ENCODE results near the gene NUP214. TPM values are rescaled to one million over a fixed set of nuclear protein-coding genes. Genes with fewer than 3 reads are reported as not detected.

The NUP214 gene
- total and polyA plus RNA-seq, 2 of the 4 experiments (the other 2 are of a cell fraction), result 7.9 to 13.4 TPM

- no peaks in the 10 kb centered on the region for H3K9me3 ChIP-seq (ENCODE audit: control insufficient read depth, insufficient read depth, low read length)
Measured at GRCh38 chr9:131259432-131259898, 134.1 kb downstream of the NUP214 start.

More at GRCh38 chr9:131259432-131259898, 134.1 kb downstream of the NUP214 start:
- Histone ChIP-seq H3K79me1 (ENCODE audit: low read depth in 1 of 2, low read length in 2 of 2) (0 out of 4 replicates have a peak, but pooled peaks cover 0 to 2% of the 10 kb centered on the region in 2 experiments), H2BK5ac (ENCODE audit: low read depth, low read length, poor library complexity, severe bottlenecking) (no peak overlapping the region), H4K91ac (ENCODE audit: insufficient read depth, low read depth, low read length) (no peak overlapping the region), H4K8ac (ENCODE audit: low read depth in 2 of 2, low read length in 2 of 2) (no peak overlapping the region), H3K56ac (ENCODE audit: extremely low read depth, insufficient read depth, low read length) (no peak overlapping the region), H3K18ac (ENCODE audit: low read depth, low read length) (no peak overlapping the region), H2AK9ac (replicated peaks; ENCODE audit: low read depth, low read length, poor library complexity) (no peak overlapping the region), H2AK5ac (ENCODE audit: low read depth, low read length) (no peak overlapping the region), H2BK15ac (ENCODE audit: low read depth, low read length) (no peak overlapping the region), H2BK20ac (ENCODE audit: low read depth, low read length) (no peak overlapping the region), H3K4me1 (ENCODE audit: control insufficient read depth, insufficient read depth, low read length) (peaks cover 10% of the 10 kb centered on the region), H3K23ac (ENCODE audit: low read depth, low read length) (no peak overlapping the region), H3K14ac (replicated peaks; ENCODE audit: low read depth, low read length) (no peak overlapping the region), H3K9me1 (ENCODE audit: insufficient read depth, low read length) (peaks cover 6% of the 10 kb centered on the region; the same call in 1 of the 2 replicates), H4K5ac (ENCODE audit: low read depth, low read length) (no peak overlapping the region), H4K20me1 (ENCODE audit: insufficient read depth, low read length) (no peaks in the 10 kb centered on the region), H3K27me3 (ENCODE audit: control insufficient read depth, insufficient read depth, low read length) (peaks cover 3% of the 10 kb centered on the region; the same call in 1 of the 2 replicates), H3K36me3 (ENCODE audit: control insufficient read depth, insufficient read depth, low read length) (no peaks in the 10 kb centered on the region), H3K4ac (ENCODE audit: low read depth, low read length) (no peak overlapping the region), H2AFZ (replicated peaks; ENCODE audit: low read length, poor library complexity) (no peak overlapping the region), H3K4me3 (ENCODE audit: insufficient read depth, low read depth, low read length) (no peak overlapping the region), H3K27ac (ENCODE audit: insufficient read depth, low read length) (no peak overlapping the region), H3K9ac (ENCODE audit: low read depth, low read length) (no peak overlapping the region), H2BK120ac (ENCODE audit: low read depth, low read length) (no peak overlapping the region), H3K4me2 (ENCODE audit: low read depth, low read length) (no peak overlapping the region)
- intact Hi-C loops (cut with micrococcal nuclease) (no loop called here), in situ Hi-C loops (cut with MboI; ENCODE audit: low sequenced_read_pairs) (no loop called here), dilution Hi-C loops (cut with HindIII; ENCODE audit: low sequenced_read_pairs, unreplicated experiment) (no loop called here)
- ATAC-seq (ENCODE audit: low read depth), result no peak
- WGBS, 2 experiments (ENCODE audit: extremely low coverage in 2 of 2, insufficient read length in 1 of 2), result no CpG with 5 or more reads among the region's 12 CpGs
- BruUV-seq (replicated peaks), result no TSS peak
- no peak for DNase-seq
- ChIA-PET POLR2A (ENCODE audit: unreplicated experiment) (no interaction called here), CTCF (no interaction called here)
- TF ChIP-seq NFE2L2 (IDR thresholded peaks at IDR 0.05; ENCODE audit: low read depth, low read length), result no peak
- TF ChIP-seq POLR2A (IDR thresholded peaks at IDR 0.05; ENCODE audit: low read depth, low read length), result no peak
- no peak for TF ChIP-seq MAZ (IDR thresholded peaks at IDR 0.05; ENCODE audit: borderline replicate concordance, low read depth, low read length)
- TF ChIP-seq MAFK (IDR thresholded peaks at IDR 0.05; ENCODE audit: low read depth, low read length), result no peak
- no peak for TF ChIP-seq CEBPB (IDR thresholded peaks at IDR 0.05; ENCODE audit: low read depth, low read length)
- TF ChIP-seq RCOR1 (IDR thresholded peaks at IDR 0.05; ENCODE audit: insufficient replicate concordance, low read length), result no peak
- TF ChIP-seq SMC3 (IDR thresholded peaks at IDR 0.05; ENCODE audit: low read depth, low read length), result no peak
- no peak for TF ChIP-seq RAD21 (IDR thresholded peaks at IDR 0.05; ENCODE audit: low read length)
- no peak for TF ChIP-seq BHLHE40 (IDR thresholded peaks at IDR 0.05; ENCODE audit: low read depth, low read length)
- TF ChIP-seq ELK1 (IDR thresholded peaks at IDR 0.05; ENCODE audit: borderline replicate concordance, low read depth, low read length), result no peak
- TF ChIP-seq RFX5 (IDR thresholded peaks at IDR 0.05; ENCODE audit: low read depth, low read length), result no peak
- no peak for TF ChIP-seq FOS (IDR thresholded peaks at IDR 0.05; ENCODE audit: low read depth, low read length)
- TF ChIP-seq CTCF (conservative IDR thresholded peaks at IDR 0.05; ENCODE audit: low read depth, low read length), result no peak
- TF ChIP-seq USF2 (IDR thresholded peaks at IDR 0.05; ENCODE audit: low read depth, low read length), result no peak
